Activated CD4-positive, alpha-beta T cell treated with anti-CD3 and anti-CD28 coated beads for 36 hours (primary cell): ENCODE measurements around the gene TNNC1. TPM values are rescaled to one million over a fixed set of nuclear protein-coding genes. Genes with fewer than 3 reads are reported as not detected.

Experiments
- ATAC-seq: fragments of 200-7000 bp; cut with Tn5 transposase; one replicate; pipeline ENCODE4 v1.10.0; 2021; ENCODE audit warnings: mild to moderate bottlenecking, moderate library complexity
- CTCF ChIA-PET: fragments of 350-600 bp; sonication (Branson Sonifier 250); formaldehyde crosslinking; loops from one replicate; lab custom pipeline; 2021; ENCODE audit warnings: antibody characterized with exemption; lab: Charles Lee
- POLR2A ChIA-PET: fragments of 350-600 bp; sonication (Branson Sonifier 250); formaldehyde crosslinking; loops from one replicate; lab custom pipeline; 2021; ENCODE audit warnings: antibody characterized with exemption, inconsistent platforms; lab: Charles Lee
- DNase-seq: peaks from one replicate; pipeline ENCODE4 v3.0.0-alpha.2; 2020
- H3K27ac Mint-ChIP-seq: one replicate; pipeline ENCODE4 v1.8.0; 2021; ENCODE audit warnings: mixed read lengths
- H3K27me3 Mint-ChIP-seq: one replicate; pipeline ENCODE4 v1.8.0; 2021; ENCODE audit warnings: mixed read lengths
- H3K36me3 Mint-ChIP-seq: one replicate; pipeline ENCODE4 v1.8.0; 2021; ENCODE audit warnings: low read depth, mixed read lengths
- H3K4me1 Mint-ChIP-seq: one replicate; pipeline ENCODE4 v1.8.0; 2021; ENCODE audit warnings: mixed read lengths
- H3K4me3 Mint-ChIP-seq: one replicate; pipeline ENCODE4 v1.8.0; 2021; ENCODE audit warnings: mild to moderate bottlenecking, moderate library complexity, mixed read lengths
- H3K9me3 Mint-ChIP-seq: one replicate; pipeline ENCODE4 v1.8.0; 2021; ENCODE audit warnings: low read depth, mixed read lengths
- intact Hi-C, 2 experiments: fragments of 100-400 bp; cut with DNase I in 1 of 2; cut with micrococcal nuclease in 1 of 2; formaldehyde crosslinking; loops; one replicate each; pipeline versions ENCODE4 v1.14.2 to v1.15.1; 2022 to 2024; cut with DNase I, micrococcal nuclease
- total RNA-seq, 2 experiments: library from RNA; stranded (reverse); gene quantifications; one replicate each; pipeline ENCODE4 v1.2.3, GENCODE V29; 2021

Gene TNNC1
- total RNA-seq, 2 experiments from 2014 or later = 2.7 to 4.2 TPM

DNA sequence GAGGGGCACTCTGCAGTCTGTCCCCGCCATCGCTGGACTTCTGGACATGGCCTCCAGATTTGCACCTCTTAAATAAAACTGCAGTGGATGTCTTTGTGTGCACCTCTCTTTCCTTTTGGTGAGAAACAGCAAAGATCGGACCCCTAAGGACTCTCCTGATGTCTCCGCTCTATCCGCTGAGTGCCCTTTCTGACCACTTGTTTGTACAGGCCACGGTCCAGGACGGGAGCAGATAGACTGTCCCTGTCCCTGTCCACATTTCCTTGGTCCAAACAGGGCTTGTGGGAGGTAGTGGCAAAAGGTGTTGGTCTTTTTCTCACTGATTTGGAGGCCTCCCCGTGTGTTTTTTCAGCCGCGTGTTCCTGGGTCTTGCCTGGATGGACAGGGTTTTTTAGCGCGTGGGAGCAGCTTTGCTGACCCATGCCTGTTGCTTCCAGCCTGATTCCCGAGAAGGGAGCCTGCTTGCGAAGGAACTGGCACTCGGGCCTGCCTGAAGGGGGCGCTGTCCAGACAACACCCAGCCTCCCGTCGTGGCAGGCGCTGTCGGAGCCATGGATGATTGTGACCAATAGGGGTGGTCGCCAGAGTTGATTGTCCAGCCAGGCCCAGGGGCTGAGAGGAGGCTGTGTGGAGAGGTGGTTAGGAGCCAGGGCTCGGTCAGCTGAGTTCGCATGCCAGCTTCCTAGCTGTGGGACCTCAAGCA is 28.1 kb upstream of the TNNC1 start:
- intact Hi-C loops = no loop called here
- Mint-ChIP-seq H3K27ac (no peak overlapping the region), H3K9me3 (no peaks in the 10 kb centered on the region), H3K27me3 (no peaks in the 10 kb centered on the region), H3K4me3 (no peak overlapping the region), H3K36me3 (peaks cover 29% of the 10 kb centered on the region), H3K4me1 (no peaks in the 10 kb centered on the region)
- POLR2A ChIA-PET = no interaction called here
- CTCF ChIA-PET = interaction anchor here (0.7 to 1.3 kb wide), 5 partner anchors 10 to 336 kb away, joined by 3 to 4 read pairs (median 3); no protein-coding TSS in a partner anchor
- peak; percentile 57 for DNase-seq
- no peak for ATAC-seq

DNA sequence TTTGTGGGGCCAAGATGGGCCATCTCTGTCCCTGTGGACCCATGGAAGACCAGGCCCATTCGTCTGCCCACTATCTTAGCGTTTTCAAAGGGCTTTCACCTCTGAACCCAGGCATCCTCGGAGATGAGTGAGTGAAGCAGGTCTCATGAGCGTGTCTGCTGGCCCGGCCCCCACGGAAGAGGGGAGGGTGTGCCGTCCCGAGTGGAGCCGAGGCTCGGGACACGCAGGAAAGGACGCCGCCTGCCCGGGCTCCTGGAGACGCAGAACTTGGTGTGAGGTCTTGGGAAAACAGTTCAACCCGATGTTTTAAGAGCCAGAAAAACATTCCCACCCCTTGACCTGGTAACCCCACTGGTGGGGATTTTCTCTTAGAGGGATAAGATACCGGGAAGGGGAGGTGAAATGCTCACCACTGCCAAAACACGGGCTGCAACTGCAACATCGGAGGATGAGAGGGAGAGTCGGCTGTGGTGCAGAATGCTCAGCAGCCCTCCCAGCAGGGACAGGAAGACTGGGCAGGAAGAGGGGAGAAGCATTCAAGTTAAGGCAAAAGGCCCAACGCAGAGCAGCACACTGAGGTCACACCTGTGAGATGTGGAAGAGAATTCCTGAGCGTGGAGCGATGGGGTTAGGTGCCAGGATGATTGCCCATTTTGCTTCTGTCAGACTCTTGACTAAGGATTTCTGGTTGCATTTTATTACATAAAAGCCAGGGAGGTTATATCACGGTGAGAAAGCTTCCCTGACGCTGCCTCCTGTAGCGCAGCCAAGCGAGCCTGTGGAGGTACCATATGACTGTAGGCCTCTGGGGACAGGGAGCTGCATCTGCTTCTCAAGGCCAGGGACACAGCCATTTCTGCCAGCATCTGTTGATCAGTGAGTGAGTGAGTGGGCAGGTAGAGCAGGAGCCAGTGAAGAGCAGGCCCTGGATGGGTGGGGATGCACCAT is 27.2 kb upstream of the TNNC1 start:
- intact Hi-C loops = no loop called here
- H3K27me3 Mint-ChIP-seq = no peaks in the 10 kb centered on the region

GRCh38 chr3:52479877-52480575 is 26.2 kb upstream of the TNNC1 start:
- Mint-ChIP-seq H3K27me3 (no peaks in the 10 kb centered on the region), H3K4me3 (no peak overlapping the region), H3K4me1 (no peaks in the 10 kb centered on the region), H3K9me3 (no peaks in the 10 kb centered on the region), H3K36me3 (peaks cover 34% of the 10 kb centered on the region), H3K27ac (no peak overlapping the region)
- ChIA-PET CTCF (interaction anchor here (0.6 kb wide), 1 partner anchor 442 kb away, joined by 3 read pairs; no protein-coding TSS in a partner anchor), POLR2A (interaction anchor here (0.6 kb wide), 2 partner anchors 31 to 293 kb away, joined by 3 to 6 read pairs; no protein-coding TSS in a partner anchor)
- intact Hi-C loops = no loop called here
- DNase-seq (no peak), ATAC-seq (no peak)

More for the DNA sequence above, 27.2 kb upstream of the TNNC1 start:
- Mint-ChIP-seq H3K36me3 (peaks cover 31% of the 10 kb centered on the region), H3K9me3 (no peaks in the 10 kb centered on the region), H3K4me1 (no peaks in the 10 kb centered on the region), H3K27ac (no peak overlapping the region), H3K4me3 (no peak overlapping the region)
- ATAC-seq (no peak), DNase-seq (no peak)
- POLR2A ChIA-PET = interaction anchor here (0.6 kb wide), 1 partner anchor 292 kb away, joined by 3 read pairs; no protein-coding TSS in a partner anchor
- CTCF ChIA-PET = interaction anchor here (0.6 kb wide), 1 partner anchor 443 kb away, joined by 3 read pairs; no protein-coding TSS in a partner anchor

GRCh38 chr3:52479037-52479876 is 25.4 kb upstream of the TNNC1 start:
- Mint-ChIP-seq H3K4me3 (no peak overlapping the region), H3K27me3 (no peaks in the 10 kb centered on the region), H3K4me1 (no peaks in the 10 kb centered on the region), H3K9me3 (no peaks in the 10 kb centered on the region), H3K36me3 (peaks cover 35% of the 10 kb centered on the region), H3K27ac (no peak overlapping the region)
- intact Hi-C loops = no loop called here
- ATAC-seq (no peak), DNase-seq (no peak)
- POLR2A ChIA-PET = interaction anchor here (0.6 kb wide), 1 partner anchor 30 kb away, joined by 6 read pairs; no protein-coding TSS in a partner anchor
- CTCF ChIA-PET = no interaction called here

GRCh38 chr3:52477796-52478095 is 23.9 kb upstream of the TNNC1 start:
- CTCF ChIA-PET = no interaction called here
- no peak overlapping the region for H3K4me3 Mint-ChIP-seq
- POLR2A ChIA-PET = no interaction called here
- peaks cover 38% of the 10 kb centered on the region for H3K36me3 Mint-ChIP-seq
- H3K4me1 Mint-ChIP-seq = no peaks in the 10 kb centered on the region
- intact Hi-C loops = no loop called here
- H3K27me3 Mint-ChIP-seq = no peaks in the 10 kb centered on the region
- DNase-seq (no peak), ATAC-seq (no peak)
- no peak overlapping the region for H3K27ac Mint-ChIP-seq
- no peaks in the 10 kb centered on the region for H3K9me3 Mint-ChIP-seq

DNA sequence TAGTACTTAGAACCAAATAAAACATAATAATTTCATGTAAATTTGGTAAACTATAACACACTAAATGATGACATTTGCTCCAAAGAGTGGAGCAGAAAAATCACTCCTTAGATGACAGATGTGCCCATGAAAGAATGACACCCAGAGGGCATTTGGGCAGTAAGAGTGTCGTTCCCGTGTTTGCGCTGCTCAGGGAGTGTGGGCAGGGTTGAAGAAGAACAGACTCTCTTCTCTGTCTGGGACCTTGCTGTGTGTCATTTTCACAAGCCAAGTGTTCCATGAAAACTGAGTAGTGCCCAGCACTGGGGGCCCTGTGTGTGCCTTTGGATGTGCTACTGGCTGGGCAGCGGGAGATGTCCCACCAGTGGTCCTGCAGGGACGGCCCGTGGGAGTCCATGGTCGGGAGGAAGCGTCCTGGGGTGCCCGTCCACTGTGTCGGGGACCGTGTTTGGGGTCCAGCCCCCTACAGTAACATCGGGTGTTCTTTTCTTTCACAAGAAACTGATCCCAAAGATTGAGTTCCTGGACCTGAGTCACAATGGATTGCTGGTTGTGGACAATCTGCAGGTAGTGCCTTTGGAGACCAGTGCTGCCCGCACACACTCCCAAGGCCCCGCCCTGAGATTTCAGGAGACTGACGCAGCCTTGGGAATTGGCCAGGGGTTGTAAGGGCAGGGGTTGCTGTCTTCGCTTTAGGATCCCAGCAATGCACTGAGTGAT is 23.4 kb upstream of the TNNC1 start:
- no peaks in the 10 kb centered on the region for H3K4me1 Mint-ChIP-seq
- no peaks in the 10 kb centered on the region for H3K9me3 Mint-ChIP-seq
- no peak overlapping the region for H3K27ac Mint-ChIP-seq
- no peak overlapping the region for H3K4me3 Mint-ChIP-seq
- ChIA-PET POLR2A (no interaction called here), CTCF (no interaction called here)
- no peaks in the 10 kb centered on the region for H3K27me3 Mint-ChIP-seq
- peaks cover 39% of the 10 kb centered on the region for H3K36me3 Mint-ChIP-seq
- ATAC-seq = no peak
- no peak for DNase-seq
- intact Hi-C loops = no loop called here

- Mint-ChIP-seq H3K36me3 (peaks cover 27% of the 10 kb centered on the region), H3K27me3 (no peaks in the 10 kb centered on the region), H3K27ac (no peak overlapping the region), H3K4me1 (no peaks in the 10 kb centered on the region), H3K9me3 (no peaks in the 10 kb centered on the region), H3K4me3 (no peak overlapping the region)
- ChIA-PET CTCF (interaction anchor here (1.0 kb wide), 1 partner anchor 135 kb away, joined by 4 read pairs; no protein-coding TSS in a partner anchor), POLR2A (no interaction called here)
- no peak for ATAC-seq
- intact Hi-C loops = no loop called here
- no peak for DNase-seq
Observed at GRCh38 chr3:52473026-52473425, 19.2 kb upstream of the TNNC1 start.

GRCh38 chr3:52472239-52473000 is 18.6 kb upstream of the TNNC1 start:
- no peaks in the 10 kb centered on the region for H3K27me3 Mint-ChIP-seq
- DNase-seq (no peak), ATAC-seq (no peak)
- no peaks in the 10 kb centered on the region for H3K9me3 Mint-ChIP-seq
- H3K36me3 Mint-ChIP-seq = peaks cover 22% of the 10 kb centered on the region
- H3K27ac Mint-ChIP-seq = no peak overlapping the region
- H3K4me1 Mint-ChIP-seq = no peaks in the 10 kb centered on the region
- no peak overlapping the region for H3K4me3 Mint-ChIP-seq
- ChIA-PET CTCF (interaction anchor here (0.6 to 1.1 kb wide), 6 partner anchors 10 to 154 kb away, joined by 3 to 4 read pairs (median 3); no protein-coding TSS in a partner anchor), POLR2A (no interaction called here)
- intact Hi-C loops = no loop called here

- Mint-ChIP-seq H3K36me3 (peaks cover 22% of the 10 kb centered on the region), H3K9me3 (no peaks in the 10 kb centered on the region), H3K4me3 (no peak overlapping the region), H3K4me1 (no peaks in the 10 kb centered on the region), H3K27ac (no peak overlapping the region), H3K27me3 (no peaks in the 10 kb centered on the region)
- ChIA-PET CTCF (interaction anchor here (0.6 to 1.2 kb wide), 6 partner anchors 11 to 155 kb away, joined by 3 to 4 read pairs (median 3); no protein-coding TSS in a partner anchor), POLR2A (interaction anchor here (0.6 kb wide), 1 partner anchor 1003 kb away, joined by 8 read pairs; no protein-coding TSS in a partner anchor)
- intact Hi-C loops = no loop called here
- DNase-seq (peak; percentile 63), ATAC-seq (peak; percentile 81)
Observed at GRCh38 chr3:52471371-52472238, 17.8 kb upstream of the TNNC1 start.
